Retinal pigment epithelial cell (primary cell): ENCODE results near the gene LRFN2.

ENCODE experiments used
- DNase-seq: peaks from one replicate; pipeline ENCODE4 v3.0.0-alpha.2; 2010; ENCODE audit warnings: low read depth
- H3K4me3 ChIP-seq: 2 replicates; pipeline ENCODE4 v1.5.1; 2011; ENCODE audit warnings: mild to moderate bottlenecking, low read length, control low read depth, moderate library complexity
- CTCF ChIP-seq: conservative IDR thresholded peaks from 2 replicates; pipeline ENCODE4 v1.5.1; 2011; ENCODE audit warnings: low read depth, low read length, control low read depth, inconsistent platforms

Gene LRFN2

GRCh38 chr6:40610229-40610628 is 23.1 kb upstream of the LRFN2 start:
- no peak for TF ChIP-seq CTCF
- H3K4me3 ChIP-seq = no peak overlapping the region
- no peak for DNase-seq

GRCh38 chr6:40606981-40607380 is 19.8 kb upstream of the LRFN2 start:
- no peak overlapping the region for H3K4me3 ChIP-seq
- no peak for DNase-seq
- no peak for TF ChIP-seq CTCF

- H3K4me3 ChIP-seq = no peak overlapping the region
- DNase-seq = no peak
- TF ChIP-seq CTCF = no peak
These were observed 19.4 kb upstream of the LRFN2 start for GRCh38 chr6:40606526-40606925.

DNA sequence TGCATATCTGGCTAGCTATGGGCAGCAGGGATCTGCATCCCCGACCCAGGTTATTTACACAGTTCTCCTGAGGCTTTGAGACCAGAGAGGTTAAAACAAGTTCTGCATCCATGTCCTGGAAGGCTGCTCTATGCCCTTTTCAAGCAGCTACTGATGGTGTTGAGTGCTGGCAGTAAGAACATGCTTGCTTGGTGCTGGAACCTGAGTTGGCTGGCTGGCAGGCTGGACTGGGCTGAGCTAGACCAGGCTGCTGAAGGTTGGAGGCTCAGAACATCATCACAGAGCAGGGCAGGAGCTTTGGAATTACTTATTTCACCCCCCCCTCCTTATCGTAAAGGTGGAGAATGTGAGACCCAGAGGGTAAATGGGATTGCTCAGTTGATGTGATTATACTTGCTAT is 16.9 kb upstream of the LRFN2 start:
- DNase-seq = no peak
- TF ChIP-seq CTCF = no peak
- H3K4me3 ChIP-seq = no peak overlapping the region

DNA sequence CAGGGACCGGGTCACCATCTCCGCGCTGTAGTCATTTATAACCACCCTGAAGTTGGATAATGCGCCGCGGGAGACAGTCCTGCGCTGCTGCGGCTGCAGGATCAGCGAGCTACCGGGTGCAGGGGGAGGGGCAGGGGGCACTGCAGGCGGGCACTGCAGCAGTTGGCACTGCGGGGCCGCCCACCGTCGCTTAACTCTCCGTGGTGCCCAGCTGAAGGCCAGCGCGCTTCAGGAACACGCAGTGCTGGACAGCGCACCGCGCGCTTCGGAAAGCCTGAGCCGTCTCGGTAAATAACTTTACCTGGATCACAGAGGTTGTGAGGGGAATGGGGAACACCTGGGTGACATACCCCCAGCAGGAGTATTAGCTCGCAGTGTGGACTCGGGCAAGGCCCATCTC is 12.4 kb upstream of the LRFN2 start:
- TF ChIP-seq CTCF = no peak
- no peak overlapping the region for H3K4me3 ChIP-seq
- DNase-seq = no peak

GRCh38 chr6:40598516-40598915 is 11.4 kb upstream of the LRFN2 start:
- no peak overlapping the region for H3K4me3 ChIP-seq
- DNase-seq = no peak
- TF ChIP-seq CTCF = no peak

- no peak for TF ChIP-seq CTCF
- DNase-seq = no peak
These were observed 10.1 kb upstream of the LRFN2 start for GRCh38 chr6:40597301-40597700.

More at GRCh38 chr6:40597301-40597700, 10.1 kb upstream of the LRFN2 start:
- no peak overlapping the region for H3K4me3 ChIP-seq
